ENCODE measurements around the gene RCN1. TPM values are rescaled to one million over a fixed set of nuclear protein-coding genes. Genes with fewer than 3 reads are reported as not detected.
"Not testable (repeated sequence)": the region's sequence is repeated elsewhere in the genome, so short reads cannot be mapped to it uniquely, and the experiment has no call there.

Gene RCN1
- total RNA-seq, 2 donors from 2014 or later: 27.7 to 29.7 TPM

DNA sequence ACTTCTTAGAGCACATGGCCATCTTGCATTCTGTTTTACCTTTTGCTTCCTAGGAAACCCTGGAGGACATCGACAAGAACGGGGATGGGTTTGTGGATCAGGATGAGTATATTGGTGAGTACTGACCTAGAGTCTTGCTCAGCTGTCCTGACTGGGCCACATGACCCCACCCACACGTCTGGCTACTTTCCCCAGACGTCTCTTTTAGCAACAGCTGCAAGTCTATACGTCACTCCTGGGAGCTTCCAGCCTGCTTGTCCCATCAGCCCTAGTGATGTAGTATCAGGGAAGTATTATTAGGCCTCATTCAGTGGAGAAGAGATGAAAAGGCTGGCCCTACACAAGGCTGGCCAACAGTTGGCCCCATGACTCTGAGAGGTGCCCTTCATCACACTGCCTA lies 9.6 kb downstream of the RCN1 start:
- no peak overlapping the region for H3K27ac ChIP-seq
- DNase-seq (ENCODE audit: low spot score): no peak
- peaks cover 53% of the 10 kb centered on the region for H3K36me3 ChIP-seq
- H3K4me3 ChIP-seq: no peak overlapping the region
- no peaks in the 10 kb centered on the region for H3K27me3 ChIP-seq
- H3K9me3 ChIP-seq: no peaks in the 10 kb centered on the region
- H3K4me1 ChIP-seq: peaks cover 0 to 4% of the 10 kb centered on the region in 2 donors
- TF ChIP-seq, protein P1, sequence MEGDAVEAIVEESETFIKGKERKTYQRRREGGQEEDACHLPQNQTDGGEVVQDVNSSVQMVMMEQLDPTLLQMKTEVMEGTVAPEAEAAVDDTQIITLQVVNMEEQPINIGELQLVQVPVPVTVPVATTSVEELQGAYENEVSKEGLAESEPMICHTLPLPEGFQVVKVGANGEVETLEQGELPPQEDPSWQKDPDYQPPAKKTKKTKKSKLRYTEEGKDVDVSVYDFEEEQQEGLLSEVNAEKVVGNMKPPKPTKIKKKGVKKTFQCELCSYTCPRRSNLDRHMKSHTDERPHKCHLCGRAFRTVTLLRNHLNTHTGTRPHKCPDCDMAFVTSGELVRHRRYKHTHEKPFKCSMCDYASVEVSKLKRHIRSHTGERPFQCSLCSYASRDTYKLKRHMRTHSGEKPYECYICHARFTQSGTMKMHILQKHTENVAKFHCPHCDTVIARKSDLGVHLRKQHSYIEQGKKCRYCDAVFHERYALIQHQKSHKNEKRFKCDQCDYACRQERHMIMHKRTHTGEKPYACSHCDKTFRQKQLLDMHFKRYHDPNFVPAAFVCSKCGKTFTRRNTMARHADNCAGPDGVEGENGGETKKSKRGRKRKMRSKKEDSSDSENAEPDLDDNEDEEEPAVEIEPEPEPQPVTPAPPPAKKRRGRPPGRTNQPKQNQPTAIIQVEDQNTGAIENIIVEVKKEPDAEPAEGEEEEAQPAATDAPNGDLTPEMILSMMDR (IDR thresholded peaks at IDR 0.05): no peak

DNA sequence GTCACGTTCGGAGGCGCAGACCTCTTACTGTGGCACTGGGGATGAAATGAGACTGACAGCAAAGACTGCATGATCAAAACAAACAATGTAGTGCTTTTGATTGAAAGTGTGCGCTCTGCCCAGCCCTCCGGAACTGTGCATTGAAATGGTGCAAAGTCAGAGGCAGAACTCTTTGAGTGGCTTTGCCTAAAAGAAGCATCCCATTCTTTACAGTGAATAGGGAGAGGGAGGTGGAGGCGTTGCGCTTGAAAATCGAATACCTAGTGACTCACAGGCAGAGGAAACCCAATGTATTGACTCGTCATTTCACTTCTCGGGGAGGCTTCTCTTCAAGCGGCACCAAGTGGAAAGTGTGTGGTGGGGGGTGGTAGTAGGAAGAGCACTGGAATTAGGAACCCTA lies 10.9 kb downstream of the RCN1 start:
- Histone ChIP-seq H3K9me3 (no peaks in the 10 kb centered on the region), H3K27me3 (no peaks in the 10 kb centered on the region), H3K4me1 (peaks cover 0 to 4% of the 10 kb centered on the region in 2 donors), H3K36me3 (peaks cover 53% of the 10 kb centered on the region), H3K4me3 (no peak overlapping the region), H3K27ac (no peak overlapping the region)
- TF ChIP-seq, protein P1 (IDR thresholded peaks at IDR 0.05): no peak
- no peak for DNase-seq (ENCODE audit: low spot score)

DNA sequence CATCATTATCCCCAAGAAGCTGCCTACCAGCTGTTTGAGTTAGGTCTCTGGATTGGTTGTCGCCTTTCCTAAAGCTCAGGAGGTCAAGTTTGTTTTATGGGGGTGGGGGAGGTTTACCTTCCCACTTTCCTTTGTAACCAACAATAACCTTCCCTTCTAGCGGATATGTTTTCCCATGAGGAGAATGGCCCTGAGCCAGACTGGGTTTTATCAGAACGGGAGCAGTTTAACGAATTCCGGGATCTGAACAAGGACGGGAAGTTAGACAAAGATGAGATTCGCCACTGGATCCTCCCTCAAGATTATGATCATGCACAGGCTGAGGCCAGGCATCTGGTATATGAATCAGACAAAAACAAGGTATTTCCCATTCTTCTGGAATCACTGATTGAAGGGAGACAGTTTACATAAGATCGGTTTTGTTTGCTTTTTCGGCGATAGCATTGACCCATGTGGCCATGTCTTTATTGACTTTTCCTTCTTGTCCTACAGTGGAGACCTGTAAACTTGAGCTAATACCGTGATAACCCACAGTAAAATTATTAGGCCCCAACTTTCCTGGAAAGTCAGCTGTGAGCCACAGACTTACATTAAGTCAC lies 12.3 kb downstream of the RCN1 start:
- H3K4me1 ChIP-seq; H3K9me3 ChIP-seq; DNase-seq (ENCODE audit: low spot score); H3K4me3 ChIP-seq; H3K27me3 ChIP-seq: not testable (repeated sequence)
- H3K27ac ChIP-seq: peak overlapping the region in 1 of 2 donors; percentile 45
- H3K36me3 ChIP-seq: peaks cover 45% of the 10 kb centered on the region

DNA sequence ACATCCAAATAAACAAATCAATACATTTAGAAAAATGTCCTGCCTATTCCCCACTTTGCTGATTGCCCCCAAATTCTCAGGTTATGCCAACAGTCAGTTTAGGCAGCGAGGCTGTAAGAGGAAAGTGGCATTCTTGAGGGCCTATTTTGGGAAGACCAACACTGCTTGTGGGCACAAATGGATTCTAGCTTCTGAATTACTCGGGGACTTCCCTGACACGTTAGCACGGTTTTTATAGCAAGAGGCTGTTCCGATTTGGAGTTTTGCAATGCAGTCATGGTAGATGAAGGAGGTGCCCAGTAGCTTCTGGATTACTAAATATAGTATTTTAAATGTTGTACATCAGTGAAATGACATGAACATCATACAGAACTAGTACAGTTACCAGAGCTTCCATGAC lies 13.1 kb downstream of the RCN1 start:
- H3K4me1 ChIP-seq: peaks cover 0 to 4% of the 10 kb centered on the region in 2 donors
- peak overlapping the region in 1 of 2 donors; percentile 45 for H3K27ac ChIP-seq
- H3K9me3 ChIP-seq: no peaks in the 10 kb centered on the region
- TF ChIP-seq, protein P1 (IDR thresholded peaks at IDR 0.05): no peak
- peaks cover 38% of the 10 kb centered on the region for H3K36me3 ChIP-seq
- H3K4me3 ChIP-seq: no peak overlapping the region
- no peak for DNase-seq (ENCODE audit: low spot score)
- no peaks in the 10 kb centered on the region for H3K27me3 ChIP-seq

DNA sequence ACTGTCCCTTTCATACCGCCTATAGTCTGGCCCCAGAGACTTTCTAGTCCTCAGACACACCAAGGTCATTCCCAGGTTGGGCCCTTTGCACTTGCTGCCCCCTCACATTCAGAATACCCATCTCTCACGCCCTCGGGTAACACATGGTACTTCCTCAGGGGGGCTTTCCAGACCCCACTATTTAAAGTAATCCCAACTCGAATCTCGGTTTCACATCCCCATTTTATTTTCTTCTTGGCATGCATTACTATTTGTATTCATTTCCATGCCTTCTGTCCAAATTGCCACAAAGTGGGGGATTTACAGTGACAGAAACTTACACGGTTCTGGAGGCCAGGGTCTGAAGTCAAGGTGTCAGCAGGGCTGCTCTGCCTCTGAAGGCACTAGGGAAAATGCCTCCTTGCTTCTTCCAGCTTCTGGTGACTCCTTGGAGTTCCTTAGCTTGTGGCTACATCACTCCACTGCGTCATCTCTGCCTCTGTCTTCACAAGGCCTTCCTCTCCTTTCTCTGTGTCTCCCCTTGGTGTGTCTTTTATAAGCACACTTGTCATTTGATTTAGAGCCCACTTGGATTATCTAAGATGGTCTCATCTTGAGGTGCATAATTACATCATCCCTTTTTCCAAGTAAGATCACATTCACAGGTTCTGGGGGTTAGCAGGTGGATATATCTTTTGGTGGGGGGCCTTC lies 15.1 kb downstream of the RCN1 start:
- no peak overlapping the region for H3K4me3 ChIP-seq
- H3K27ac ChIP-seq: no peak overlapping the region
- H3K9me3 ChIP-seq: no peaks in the 10 kb centered on the region
- no peak for DNase-seq (ENCODE audit: low spot score)
- peaks cover 17% of the 10 kb centered on the region for H3K36me3 ChIP-seq
- TF ChIP-seq, protein P1 (IDR thresholded peaks at IDR 0.05): no peak
- H3K4me1 ChIP-seq: peaks cover 0 to 4% of the 10 kb centered on the region in 2 donors
- H3K27me3 ChIP-seq: no peaks in the 10 kb centered on the region

DNA sequence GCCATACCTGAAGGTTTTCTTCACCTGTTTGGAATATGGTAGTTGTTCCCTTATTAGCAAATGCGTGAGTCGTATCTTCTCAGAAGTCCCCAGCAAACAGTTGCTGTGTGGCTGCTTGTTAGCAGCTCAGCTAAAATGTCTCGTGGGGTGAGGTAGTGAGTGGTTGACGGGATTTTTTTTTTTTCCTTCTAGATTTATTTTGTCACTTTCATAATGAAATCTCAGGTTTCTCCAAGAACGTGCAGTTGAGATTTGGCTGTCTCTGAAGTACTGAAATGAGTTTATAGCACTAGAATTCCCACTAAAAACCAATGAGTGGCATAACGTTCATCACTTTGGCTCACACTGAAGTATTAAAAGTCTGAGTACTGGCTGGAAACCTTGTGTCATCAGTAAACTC lies 16.8 kb downstream of the RCN1 start:
- Histone ChIP-seq H3K36me3 (peaks cover 2% of the 10 kb centered on the region), H3K4me1 (peaks cover 0 to 4% of the 10 kb centered on the region in 2 donors), H3K9me3 (no peaks in the 10 kb centered on the region), H3K27me3 (no peaks in the 10 kb centered on the region), H3K27ac (no peak overlapping the region), H3K4me3 (no peak overlapping the region)
- TF ChIP-seq, protein P1 (IDR thresholded peaks at IDR 0.05): no peak
- no peak for DNase-seq (ENCODE audit: low spot score)
